Right kidney (tissue), 1 donor: Measurements from ENCODE around the gene PCBP2.
A peak's percentile ranks its signal among the peaks of the same experiment; 100 is the strongest.
"Not testable (repeated sequence)": the region's sequence is repeated elsewhere in the genome, so short reads cannot be mapped to it uniquely, and the experiment has no call there.

Source experiments
- DNase-seq: peaks from one replicate; pipeline ENCODE4 v3.0.0-alpha.2; 2016

PCBP2 gene

GRCh38 chr12:53467082-53467481 lies 15.2 kb downstream of the PCBP2 start:
- DNase-seq, result no peak

- DNase-seq, result no peak
These were observed 16.0 kb downstream of the PCBP2 start for GRCh38 chr12:53467880-53468279.

- no peak for DNase-seq
These were observed 16.4 kb downstream of the PCBP2 start for GRCh38 chr12:53468282-53468681.

GRCh38 chr12:53472056-53472582 lies 20.2 kb downstream of the PCBP2 start:
- no peak for DNase-seq

- DNase-seq, result no peak
These were observed 22.2 kb downstream of the PCBP2 start for GRCh38 chr12:53474077-53474476.

GRCh38 chr12:53474819-53475218 lies 22.9 kb downstream of the PCBP2 start:
- DNase-seq, result no peak

- DNase-seq, result no peak
These were observed 24.9 kb downstream of the PCBP2 start for GRCh38 chr12:53476769-53477209.

GRCh38 chr12:53478865-53479264 lies 27.0 kb downstream of the PCBP2 start:
- DNase-seq, result no peak

DNA sequence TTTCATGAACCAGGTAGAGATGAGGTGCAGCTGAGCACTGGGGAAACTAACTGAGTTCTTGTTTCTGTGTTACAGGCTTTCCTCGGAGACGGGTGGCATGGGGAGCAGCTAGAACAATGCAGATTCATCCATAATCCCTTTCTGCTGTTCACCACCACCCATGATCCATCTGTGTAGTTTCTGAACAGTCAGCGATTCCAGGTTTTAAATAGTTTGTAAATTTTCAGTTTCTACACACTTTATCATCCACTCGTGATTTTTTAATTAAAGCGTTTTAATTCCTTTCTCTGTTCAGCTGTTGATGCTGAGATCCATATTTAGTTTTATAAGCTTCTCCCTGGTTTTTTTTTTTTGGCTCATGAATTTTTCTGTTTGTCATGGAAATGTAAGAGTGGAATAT lies 27.4 kb downstream of the PCBP2 start:
- DNase-seq, result no peak

GRCh38 chr12:53480491-53481442 lies 28.9 kb downstream of the PCBP2 start:
- DNase-seq, result no peak

- DNase-seq, result not testable (repeated sequence)
These were observed 29.6 kb downstream of the PCBP2 start for GRCh38 chr12:53481458-53481857.

DNA sequence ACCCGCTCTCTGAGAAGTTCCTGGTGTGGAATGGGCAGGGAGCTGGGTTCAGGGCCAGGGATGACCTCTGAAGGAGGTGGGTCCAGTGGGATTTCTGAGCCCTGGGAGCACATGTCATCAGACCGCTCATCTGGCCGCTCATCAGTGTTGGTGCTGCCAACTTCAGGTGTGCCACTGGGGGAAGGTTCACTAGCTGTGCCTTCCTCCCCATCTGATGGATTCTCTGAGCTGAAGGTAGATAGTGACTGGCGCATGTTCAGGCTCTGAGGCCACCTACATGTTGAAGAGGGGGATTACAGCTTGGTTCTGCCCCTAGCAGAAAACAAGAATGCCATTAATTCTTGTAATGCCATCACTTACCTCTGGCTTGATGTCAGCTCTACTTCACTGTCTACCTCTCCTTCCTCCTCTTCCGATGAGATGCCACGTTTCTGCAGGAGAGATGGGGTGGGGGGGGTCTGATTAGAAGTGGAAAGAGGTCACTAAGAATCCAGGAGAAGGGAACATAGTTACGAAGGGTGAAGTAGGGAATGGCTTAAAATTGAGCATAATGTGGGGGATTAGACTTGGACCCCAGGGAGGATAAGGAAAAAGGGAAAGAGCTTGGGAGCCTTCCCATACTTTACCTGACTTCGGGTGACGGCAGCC lies 30.2 kb downstream of the PCBP2 start:
- no peak for DNase-seq

GRCh38 chr12:53482626-53483168 lies 30.8 kb downstream of the PCBP2 start:
- no peak for DNase-seq

DNA sequence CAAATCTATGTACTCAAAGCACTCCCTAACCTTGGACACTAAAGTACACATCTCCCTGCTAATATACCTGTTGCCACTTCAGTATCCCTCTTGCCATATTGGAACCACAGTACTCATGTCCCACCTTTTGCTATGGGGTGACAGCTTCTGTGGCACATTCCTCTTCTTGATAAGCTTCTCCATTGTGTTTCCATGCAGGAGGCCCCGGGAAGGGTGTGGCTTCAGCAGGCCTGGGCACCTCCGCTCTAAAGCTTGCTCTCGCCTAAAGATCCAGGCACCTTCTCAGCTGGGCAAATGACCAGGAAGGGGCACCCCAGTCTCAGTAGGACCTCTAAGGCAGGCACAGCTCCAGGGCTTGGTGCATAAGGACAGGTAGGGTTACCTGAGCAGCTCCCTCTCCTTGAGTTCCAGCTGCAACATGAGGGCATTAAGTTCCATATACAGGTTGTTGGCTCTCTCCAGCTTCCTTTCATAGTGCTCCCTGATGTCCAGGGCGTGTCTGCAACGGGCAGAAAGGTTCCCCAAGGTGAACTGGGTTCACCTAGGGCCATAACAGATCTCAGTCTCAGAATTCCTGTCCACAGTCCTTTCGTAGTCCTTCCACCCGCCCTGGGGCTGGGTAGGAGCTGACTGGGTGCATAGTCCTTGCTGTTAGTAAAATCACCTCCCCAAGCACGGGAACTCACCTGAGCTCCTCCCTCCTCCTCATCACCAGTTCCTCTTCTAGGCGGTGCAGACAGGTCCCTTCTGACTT lies 31.5 kb downstream of the PCBP2 start:
- no peak for DNase-seq

- DNase-seq, result no peak
These were observed 32.1 kb downstream of the PCBP2 start for GRCh38 chr12:53483979-53484377.

DNA sequence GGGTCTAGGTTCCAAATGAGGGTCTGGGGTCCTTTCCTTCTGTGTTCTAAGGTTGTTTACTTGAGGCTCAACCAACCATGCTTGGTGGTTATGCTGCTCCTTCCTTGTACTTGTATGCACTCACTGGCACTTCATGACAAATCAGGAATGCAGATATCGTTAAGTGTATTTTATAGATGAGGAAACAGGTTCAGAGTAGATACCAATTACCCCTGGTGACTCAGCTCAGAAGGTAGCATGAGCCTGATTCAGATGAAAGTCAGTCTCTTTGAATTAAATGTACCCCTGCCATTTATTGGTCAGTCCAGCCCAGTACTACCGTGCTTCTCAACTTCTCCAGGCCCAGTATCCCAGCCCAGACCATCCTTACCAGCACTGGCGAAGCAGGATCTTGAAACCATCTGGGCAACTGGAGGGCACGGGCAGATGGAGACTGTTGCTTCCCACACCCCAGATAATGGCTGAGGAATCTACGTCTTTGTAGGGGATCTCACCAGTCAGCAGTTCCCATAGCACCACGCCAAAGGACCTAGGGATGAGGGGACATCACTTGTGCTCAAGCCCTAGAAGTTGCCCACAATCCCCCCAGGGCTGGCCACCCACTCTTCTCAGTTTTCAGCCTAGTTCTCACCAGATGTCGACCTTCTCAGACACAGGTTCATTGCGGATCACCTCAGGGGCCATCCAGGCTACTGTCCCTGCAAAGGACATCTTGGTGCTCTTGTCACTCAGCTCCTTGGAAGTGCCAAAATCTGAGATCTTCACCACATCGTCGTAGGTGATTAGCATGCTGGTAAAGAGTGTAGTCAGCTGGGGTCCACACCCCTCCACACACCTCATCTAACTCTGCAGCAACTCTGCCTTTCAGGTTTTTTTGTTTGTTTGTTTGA lies 33.0 kb downstream of the PCBP2 start:
- DNase-seq, result no peak

GRCh38 chr12:53485955-53486735 lies 34.2 kb downstream of the PCBP2 start:
- no peak for DNase-seq

GRCh38 chr12:53486736-53487487 lies 35.0 kb downstream of the PCBP2 start:
- DNase-seq, result no peak

DNA sequence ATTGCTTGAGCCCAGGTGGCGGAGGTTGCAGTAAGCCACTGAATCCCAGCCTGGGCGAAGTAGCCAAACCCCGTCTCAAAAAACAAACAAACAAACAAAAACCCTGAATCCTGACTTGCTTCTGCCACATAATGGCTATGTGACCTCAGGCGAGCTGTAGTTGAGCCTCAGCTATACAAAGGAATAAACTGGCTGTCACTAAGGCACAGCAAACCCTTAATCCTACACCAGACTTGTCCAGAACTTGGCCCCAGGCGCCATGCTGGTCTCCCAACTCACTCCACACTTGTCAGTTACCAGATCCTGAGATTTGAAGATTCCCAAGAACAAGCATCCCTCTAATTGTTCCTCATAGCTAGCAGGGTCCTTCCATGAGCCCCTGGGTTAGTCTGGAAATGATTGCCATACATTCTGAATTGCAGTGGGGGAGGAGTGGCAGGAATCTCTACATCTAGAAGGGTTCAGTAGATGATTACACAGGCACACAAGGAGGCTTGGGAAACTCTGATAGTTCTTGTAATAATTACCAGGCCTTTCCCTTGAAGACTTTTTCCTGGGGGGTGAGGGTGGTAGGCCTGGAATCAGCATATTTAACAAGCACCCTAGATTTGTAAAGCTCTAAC lies 37.5 kb downstream of the PCBP2 start:
- DNase-seq, result peak; percentile 50
